DND-41 (cell line): ENCODE results near the gene MRPL49.

Source experiments
- EZH2 ChIP-seq: IDR thresholded peaks from 3 replicates; pipeline ENCODE4 v1.6.1; 2012; ENCODE audit warnings: borderline replicate concordance, low read depth, mild to moderate bottlenecking, moderate library complexity, low read length, inconsistent platforms; ENCODE audit not compliant: severe bottlenecking
- TF ChIP-seq, protein P1 (sequence below): IDR thresholded peaks from 2 replicates; pipeline ENCODE4 v1.5.1; 2012; ENCODE audit warnings: borderline replicate concordance, low read length, moderate library complexity, mild to moderate bottlenecking; ENCODE audit not compliant: poor library complexity, severe bottlenecking; ENCODE audit errors: extremely low read depth

GRCh38 chr11:65159012-65159411, 36.9 kb downstream of the MRPL49 start:
- TF ChIP-seq, protein P1, sequence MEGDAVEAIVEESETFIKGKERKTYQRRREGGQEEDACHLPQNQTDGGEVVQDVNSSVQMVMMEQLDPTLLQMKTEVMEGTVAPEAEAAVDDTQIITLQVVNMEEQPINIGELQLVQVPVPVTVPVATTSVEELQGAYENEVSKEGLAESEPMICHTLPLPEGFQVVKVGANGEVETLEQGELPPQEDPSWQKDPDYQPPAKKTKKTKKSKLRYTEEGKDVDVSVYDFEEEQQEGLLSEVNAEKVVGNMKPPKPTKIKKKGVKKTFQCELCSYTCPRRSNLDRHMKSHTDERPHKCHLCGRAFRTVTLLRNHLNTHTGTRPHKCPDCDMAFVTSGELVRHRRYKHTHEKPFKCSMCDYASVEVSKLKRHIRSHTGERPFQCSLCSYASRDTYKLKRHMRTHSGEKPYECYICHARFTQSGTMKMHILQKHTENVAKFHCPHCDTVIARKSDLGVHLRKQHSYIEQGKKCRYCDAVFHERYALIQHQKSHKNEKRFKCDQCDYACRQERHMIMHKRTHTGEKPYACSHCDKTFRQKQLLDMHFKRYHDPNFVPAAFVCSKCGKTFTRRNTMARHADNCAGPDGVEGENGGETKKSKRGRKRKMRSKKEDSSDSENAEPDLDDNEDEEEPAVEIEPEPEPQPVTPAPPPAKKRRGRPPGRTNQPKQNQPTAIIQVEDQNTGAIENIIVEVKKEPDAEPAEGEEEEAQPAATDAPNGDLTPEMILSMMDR: no peak
- no peak for TF ChIP-seq EZH2
